Stimulated activated CD8-positive, alpha-beta memory T cell treated with anti-CD3 and anti-CD28 coated beads, Interleukin-15, amount 100 ng/mL, for 1 hour (primary cell): ENCODE measurements around the gene SUCLA2.

Source experiments
- DNase-seq: peaks from one replicate; pipeline ENCODE4 v3.0.0-alpha.2; 2020; ENCODE audit warnings: low read depth

SUCLA2 gene

DNA sequence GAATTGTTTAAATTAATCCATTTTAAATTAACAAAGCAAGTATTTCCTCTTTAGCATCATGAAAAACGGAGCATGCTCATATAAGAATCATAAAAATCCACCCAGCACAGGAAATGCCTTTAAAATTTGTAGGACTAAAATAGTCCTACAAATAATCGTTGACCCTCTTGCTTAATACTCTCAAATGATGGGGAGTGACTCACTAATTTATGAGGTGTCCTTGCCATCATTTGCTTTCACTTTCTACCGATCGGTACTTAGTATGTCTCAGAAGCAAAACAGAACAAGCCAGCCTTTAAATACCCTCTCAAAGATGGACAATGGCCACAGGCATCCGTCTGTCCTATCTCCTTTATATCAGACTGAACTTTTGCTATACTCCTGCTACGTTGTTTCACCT, 97.2 kb downstream of the SUCLA2 start:
- DNase-seq: no peak

DNA sequence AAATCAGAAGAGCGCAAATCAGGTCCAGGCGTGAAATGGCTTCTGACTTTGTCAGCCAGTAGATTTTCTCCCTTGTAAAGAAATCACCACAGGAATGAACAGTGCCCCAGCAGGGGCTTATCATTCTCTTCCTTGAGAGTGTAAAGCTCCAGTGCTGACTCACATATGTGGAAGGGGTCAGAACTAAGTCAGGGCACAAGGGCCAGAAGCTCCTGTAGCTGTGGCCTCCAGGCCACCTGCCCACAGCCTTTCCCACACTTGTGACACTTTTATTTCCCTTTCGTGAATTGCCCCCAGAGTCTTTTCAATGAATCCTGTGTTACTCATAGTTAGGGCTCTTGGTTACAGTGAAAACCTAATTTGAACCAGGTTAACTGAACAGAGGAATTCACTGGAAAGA, 99.6 kb downstream of the SUCLA2 start:
- DNase-seq: no peak

DNA sequence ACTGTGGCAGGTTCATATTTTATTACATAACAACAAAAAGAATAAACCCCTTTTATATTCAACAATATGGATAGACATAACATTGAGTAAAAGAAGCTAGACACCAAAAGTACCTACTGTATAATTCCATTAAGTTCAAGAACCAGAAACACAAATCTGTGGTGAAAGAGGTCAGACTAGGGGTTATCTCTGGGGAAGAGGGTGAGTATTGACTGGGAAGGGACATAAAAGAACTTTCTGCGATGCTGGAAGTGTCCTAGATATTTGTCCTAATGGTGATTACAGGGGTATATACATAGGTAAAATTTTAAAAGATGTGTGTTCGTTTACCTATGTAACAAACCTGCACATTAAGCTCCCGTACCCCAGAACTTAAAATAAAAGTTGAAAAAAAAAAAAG, 103.0 kb downstream of the SUCLA2 start:
- DNase-seq: no peak

DNA sequence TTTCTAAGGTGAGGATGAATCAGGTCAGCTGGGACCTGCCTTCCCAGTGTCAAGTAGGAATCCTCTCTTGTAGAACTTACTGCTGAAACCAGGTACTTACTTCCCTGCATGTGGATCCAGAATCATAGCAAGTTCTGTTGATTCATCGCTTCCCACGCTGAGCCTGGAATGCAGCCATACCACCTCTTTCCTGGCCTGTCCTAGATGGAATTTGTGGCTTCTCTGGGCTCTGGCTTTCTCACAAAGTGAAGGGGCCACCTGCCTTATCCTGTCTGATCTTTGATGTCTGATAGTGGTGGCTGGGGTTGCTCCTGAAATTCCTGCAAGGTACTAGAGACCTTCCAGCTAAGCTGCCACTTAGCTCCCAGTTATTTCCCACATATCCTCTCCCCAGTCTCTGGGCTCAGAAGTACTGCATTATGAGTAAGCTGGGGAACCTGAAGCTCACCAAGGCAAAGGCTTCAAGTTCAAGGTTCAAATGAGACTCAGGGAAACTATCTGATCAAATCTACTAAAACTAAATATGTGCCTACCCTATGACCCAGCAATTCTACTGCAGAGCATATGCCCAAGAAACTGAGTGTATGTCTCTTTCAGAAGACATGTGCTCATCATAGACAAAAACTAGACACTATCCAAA, 103.5 kb downstream of the SUCLA2 start:
- no peak for DNase-seq

DNA sequence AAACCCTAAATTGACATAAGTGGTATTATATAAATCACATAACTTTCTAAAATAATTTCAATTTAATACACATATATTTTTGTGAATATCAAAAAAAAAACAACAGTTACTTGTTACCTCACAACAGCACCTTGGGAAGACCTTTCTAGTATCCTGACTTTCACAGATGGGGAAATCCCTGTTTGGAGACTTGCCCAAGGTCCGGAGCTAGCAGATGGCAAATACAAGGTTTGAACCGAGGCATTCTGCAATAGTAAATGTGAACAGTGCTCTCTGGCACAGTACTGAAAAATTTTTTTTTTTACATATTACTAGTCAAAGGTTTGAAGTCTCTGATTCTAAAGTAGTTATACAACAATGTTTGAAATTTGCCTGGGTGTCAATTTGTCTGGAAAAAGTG, 104.5 kb downstream of the SUCLA2 start:
- no peak for DNase-seq

DNA sequence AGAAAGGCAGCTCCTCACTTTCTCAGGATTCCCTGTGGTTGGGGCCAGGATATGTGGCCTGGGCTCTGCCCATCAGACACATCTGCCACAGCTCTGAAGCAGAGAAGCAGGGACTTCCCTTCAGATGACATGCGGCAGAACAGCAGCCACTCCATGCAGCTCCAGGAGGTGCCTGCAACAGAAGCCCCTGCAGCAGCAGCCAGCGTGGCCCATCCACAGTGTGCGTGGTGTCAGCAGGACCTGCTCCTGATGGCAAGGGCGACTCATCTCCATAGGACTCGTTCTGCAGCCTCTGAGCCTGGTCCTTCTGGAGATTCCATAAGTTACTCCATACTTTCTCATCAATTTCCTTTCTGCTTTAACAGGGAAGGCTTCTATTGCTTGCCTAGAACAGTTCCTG, 105.0 kb downstream of the SUCLA2 start:
- DNase-seq: no peak

DNA sequence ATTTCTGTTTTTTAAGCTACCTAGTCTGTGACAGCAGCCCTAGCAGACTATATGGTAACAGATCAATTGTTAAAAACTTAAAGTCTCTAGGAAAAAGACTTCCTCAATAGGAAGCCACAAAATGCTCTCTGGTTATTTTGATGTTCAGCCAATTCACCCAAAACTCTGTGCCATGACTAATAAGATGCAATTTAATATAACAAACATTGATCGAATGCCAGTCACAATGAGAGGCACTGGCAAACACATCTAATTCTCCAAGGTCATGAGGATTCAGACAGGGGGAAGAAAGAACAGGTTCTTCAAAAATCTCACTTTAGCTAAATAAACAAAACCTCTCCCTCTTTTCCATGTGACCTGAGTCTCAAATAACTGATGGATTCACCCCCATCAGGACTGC, 107.5 kb downstream of the SUCLA2 start:
- DNase-seq: no peak
